Measurements from ENCODE around the gene CD59.
"Not testable (repeated sequence)": the region's sequence is repeated elsewhere in the genome, so short reads cannot be mapped to it uniquely, and the experiment has no call there.

The CD59 gene

DNA sequence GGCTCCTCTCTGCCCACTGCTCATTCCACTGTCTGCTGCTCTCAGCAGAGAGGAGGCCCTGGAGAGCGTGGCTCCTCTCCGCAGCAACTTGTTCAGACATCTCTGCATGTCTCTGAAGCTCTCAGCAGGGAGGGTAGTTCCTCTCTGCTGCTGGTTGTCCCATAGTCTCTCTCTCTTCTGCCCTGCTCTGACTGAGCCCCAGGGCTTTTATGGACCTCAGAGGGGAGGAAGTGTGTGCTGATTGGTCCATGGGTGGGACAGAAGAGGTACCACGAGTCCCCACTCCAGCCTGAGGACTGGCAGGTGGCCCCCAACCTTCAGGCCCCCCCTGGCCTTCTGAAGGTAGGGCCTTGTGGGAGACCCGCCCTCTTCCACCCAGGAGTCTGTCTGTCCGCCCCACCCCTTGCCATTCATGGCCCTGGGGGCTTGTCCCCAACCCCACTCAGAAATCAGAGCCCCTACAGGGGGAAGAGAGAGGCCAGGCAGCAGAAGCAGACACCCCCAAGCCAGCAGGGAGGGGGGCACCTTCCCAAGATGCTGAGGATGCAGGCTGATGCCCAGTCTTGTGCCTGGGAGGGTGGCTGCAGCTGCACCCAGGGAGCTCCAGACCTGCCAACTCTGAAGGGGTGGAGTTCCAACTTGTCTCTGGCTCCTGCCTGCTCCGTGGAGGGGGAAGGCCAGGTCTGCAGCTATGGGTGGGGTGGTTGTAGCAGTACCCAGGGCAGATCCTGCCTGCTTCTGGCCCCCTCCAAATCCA is 70.7 kb downstream of the CD59 start:
- DNase-seq (ENCODE audit: low read depth), result no peak

DNA sequence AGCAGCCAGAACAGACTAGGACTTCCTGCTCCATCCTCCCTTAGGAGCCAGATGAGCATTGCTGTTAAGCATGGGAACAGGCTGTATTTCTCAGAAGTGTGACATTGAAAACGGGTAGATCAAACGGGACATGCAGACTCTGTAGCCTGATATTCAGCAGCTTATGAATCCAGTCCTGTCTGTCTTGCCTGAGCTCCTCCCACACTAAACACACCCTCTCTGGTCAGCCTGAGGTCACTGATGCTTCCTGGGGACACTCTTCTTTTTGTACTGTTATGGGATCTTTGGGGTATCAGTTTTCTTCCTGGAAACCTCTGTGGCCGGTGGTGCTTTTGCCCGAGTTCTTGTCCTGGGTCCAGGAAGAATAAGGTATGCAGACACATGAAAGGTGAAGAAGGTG is 71.4 kb downstream of the CD59 start:
- DNase-seq (ENCODE audit: low read depth), result no peak

DNA sequence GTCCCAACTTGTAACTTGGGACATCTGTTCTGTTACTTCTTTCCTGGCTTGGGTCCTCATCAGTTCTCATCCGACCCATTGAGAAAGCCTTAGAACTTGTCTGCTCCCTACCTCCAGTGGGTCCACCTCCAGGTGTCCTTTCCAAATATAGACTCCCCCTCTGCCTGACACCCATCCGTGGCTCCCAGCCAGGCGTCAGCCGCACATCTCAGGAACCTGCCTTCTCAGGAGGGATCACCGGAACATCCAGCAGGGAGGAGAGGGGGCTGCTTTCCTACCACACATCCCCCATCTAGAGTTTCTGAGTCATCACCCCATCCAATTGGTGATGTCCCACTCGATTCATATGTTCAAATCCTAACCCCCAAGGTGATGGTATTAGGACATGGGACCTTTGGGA is 72.1 kb downstream of the CD59 start:
- DNase-seq (ENCODE audit: low read depth), result no peak

DNA sequence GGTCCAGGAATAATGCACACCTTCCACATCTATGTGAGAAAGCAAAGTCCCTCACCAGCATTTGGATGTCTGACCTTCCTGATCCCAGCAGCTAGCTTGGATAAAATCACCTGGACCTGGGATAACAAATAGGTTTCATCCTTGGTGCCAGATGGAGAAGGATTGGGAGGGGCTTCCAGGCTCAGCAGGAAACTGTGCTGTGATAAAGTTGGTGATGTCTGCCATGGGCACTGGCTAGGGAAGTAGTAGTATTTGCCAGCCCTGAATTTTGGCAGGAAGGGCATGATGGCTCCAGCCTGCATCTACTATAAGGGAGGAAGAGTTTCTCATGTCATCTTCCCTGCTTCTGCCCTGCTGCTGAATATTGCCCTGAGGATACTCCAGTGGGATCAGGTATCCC is 73.1 kb downstream of the CD59 start:
- DNase-seq (ENCODE audit: low read depth), result no peak

DNA sequence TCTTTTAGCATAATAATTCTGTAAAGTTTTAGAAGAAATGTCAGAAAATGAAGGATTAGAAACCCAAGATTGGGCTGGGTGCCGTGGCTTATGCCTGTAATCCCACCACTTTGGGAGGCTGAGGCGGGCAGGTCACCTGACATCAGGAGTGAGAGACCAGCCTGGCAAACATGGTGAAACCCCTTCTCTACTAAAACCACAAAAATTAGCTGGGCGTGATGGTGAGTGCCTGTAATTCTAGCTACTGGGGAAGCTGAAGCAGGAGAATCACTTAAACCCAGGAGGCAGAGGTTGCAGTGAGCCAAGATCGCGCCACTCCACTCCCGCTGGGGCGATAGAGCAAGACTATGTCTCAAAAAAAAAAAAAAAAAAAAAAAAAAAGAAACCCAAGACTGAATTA is 74.7 kb downstream of the CD59 start:
- DNase-seq (ENCODE audit: low read depth), result not testable (repeated sequence)

DNA sequence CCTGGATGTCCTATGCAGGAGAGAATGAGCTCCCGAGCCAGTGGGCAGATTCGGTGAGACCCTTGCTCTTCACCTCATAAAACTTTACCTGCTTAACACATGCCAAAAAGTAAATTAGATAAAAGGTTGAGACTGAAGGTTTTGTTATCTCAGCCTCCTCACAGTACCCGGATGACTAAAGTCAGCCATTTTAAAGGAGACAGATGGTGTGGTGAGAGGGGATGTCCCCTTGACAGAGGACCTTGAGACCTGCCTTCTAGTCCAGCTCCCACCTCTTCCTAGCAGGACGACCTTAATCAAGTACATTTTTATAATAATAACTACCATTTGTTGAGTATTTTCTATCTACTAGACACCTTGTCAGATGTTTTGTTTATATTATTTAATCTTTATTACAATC is 75.3 kb downstream of the CD59 start:
- no peak for DNase-seq (ENCODE audit: low read depth)

DNA sequence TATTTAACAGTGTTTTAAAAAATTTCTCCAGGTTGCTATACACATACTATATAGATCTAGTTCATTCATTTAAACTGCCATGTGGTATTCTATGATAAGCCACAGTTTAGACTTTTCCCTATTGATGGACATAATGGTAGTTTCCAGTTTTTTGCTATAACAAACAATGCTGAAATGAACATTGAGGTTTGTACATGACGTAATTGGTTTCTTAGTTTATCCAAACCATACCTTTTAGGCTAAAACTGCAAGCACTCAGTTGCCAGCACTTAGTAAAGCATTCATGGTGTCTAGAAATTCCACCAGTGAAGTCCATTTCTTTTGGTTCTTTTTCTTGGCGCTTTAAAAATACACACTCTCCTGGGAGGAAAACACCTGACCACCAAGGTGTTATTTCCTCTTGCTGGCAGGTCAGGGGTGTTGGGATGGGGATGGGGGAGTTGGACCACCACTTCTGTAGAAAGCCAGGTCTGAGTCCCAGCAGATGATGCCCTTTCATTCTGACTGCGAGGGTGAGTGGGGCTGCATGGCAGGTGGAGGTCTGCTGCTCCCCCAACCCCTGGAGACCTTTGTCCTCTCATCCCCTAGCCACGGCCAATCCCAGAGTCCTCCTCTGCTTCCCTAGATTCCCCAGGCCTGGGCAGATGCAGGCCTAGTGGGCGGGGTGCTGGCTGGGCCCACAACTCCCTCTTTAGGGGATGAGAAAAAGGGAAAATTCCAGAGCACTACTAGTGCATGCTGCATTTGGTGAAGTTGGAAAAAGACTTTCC is 76.7 kb downstream of the CD59 start:
- DNase-seq (ENCODE audit: low read depth), result no peak

DNA sequence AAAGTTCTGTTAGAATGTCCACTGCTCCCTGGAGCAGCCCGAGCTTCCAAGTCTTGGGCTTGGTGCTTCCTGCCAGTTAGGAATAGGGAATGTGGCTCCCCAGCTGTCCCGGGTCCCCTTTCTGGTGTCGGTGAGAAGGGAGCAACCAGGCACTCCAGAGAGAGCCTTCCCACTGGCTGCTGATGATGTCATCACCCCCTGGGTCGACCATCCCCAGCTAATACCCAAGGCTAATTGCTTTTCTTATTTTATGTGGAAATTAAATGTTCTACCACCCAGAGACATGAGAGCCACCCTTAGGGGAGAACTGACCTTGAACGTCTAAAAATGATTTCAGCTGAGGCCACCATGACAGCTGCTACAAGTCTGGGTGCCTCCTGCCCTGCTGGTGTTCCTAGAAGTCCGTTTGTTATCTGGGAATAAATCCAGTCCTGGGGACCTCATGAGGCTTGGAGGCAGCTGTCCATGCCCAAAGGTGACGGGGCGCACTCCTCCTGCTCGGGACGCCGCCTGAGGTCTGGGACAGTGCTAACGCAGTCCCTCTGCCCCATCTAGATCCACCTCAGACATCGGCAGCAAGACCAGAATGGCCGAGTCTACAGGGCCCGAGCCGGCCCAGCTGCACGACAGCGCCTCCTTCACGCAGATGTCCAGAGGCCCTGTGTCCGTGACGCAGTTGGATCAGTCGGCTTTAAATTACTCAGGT is 77.9 kb downstream of the CD59 start:
- no peak for DNase-seq (ENCODE audit: low read depth)

DNA sequence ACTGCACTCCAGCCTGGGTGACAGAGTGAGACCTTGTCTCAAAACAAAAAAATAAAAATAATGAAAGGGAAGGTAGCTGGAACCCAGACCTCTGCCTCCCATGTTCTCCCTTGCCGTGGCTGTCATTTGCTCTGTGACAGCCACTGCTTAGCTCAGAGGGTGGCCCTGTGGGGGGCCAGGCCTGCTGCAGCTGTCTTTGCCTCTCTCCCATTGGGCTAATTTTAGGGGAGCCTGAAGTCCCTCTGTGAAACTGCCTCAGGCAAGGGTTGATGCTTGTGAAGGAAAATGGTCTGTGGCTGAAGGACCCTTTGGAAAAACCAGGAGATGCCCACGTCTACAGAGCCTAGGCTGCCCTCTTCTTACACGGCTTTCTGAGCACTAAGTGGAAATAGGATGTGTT is 78.5 kb downstream of the CD59 start:
- no peak for DNase-seq (ENCODE audit: low read depth)

DNA sequence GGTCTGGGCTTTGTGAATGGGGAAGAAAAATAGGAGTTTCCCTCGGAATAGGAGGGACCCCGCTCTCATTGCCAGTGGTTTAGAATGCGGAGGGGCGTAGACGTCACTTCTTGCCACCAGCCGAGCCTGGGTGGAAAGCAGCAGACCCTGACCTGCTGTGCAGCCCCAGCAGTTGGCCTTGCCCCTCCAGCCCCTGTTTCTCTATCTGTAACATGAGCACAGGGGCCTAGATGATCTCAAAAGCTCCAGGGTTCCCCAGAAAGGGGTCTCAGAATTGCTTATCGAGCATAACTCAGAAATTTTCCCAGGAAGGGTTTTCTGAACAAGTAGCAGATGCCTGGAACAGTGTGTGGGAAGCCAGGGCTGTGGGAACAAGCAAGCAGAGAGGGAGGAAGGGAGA is 79.5 kb downstream of the CD59 start:
- no peak for DNase-seq (ENCODE audit: low read depth)

DNA sequence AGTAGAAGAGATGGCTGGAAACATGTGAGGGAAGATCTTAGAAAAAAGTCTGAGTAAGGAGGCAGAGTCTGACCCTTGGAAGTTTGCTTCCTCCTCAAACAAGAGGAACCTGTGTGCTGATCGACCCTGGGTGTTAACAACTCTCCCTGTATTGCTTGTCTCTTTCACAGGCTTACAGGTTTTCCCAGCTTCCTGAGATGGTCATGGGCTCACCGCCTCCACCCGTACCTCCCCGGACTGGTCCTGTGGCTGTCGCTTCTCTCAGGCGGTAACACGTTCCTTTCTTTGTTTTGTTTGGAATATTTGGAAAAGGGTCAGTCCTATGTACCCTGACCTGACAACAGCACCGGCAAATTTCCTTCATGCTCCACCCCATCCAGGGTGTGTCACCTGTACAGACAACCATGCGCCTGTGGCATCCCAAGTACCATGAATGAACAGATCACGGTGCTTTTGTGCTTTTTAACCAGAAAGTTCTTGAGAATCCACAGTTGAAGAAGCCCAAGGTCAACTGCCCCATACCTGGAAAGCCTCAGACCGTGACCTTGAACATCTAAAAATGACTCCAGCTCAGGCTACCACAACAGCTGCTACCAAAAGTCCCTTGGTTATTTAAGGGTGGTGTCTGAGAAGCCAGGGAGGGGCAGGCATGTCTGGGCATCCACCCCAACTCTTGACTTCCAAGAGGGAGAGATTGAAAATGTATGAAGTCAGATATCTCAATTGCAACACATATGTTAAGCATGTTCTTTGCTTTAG is 80.2 kb downstream of the CD59 start:
- DNase-seq (ENCODE audit: low read depth), result no peak

DNA sequence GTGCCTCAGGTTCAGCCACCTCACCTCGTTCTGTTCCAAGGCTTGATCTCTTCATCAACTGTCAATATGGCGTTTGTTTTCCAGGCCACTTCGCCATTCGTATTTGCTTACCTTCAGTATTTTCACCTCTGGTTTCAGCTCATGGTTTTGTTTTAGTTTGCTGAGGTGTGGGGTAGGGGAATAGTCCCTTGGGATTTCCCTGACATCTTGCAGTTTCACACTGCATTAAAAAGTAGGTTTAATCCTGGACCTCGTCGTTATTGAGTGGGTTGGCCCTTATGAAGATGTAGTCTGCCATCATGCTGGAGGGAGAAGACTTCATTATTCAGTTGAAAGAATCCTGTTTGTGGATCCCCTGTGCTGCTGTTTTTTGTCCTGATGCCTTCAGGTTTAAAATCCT is 81.6 kb downstream of the CD59 start:
- DNase-seq (ENCODE audit: low read depth), result no peak

Measured in activated gamma-delta T cell treated with anti-CD3 and anti-CD28 coated beads, Interleukin-2, amount 50 U/mL, for 16 hours (primary cell).